ENCODE data around the gene DNM2. TPM values are rescaled to one million over a fixed set of nuclear protein-coding genes. Genes with fewer than 3 reads are reported as not detected.

The DNM2 gene
- total RNA-seq, 1 donor from 2014 or later: 129 TPM

- FAIRE-seq (no peak), DNase-seq (ENCODE audit: low read depth) (no peak)
- H3K27me3 Mint-ChIP-seq (ENCODE audit: low read depth, unreplicated experiment): no peaks in the 10 kb centered on the region
- no peak overlapping the region for H3K4me3 ChIP-seq (ENCODE audit: insufficient read depth, low read depth, low read length)
- TF ChIP-seq, protein P1, sequence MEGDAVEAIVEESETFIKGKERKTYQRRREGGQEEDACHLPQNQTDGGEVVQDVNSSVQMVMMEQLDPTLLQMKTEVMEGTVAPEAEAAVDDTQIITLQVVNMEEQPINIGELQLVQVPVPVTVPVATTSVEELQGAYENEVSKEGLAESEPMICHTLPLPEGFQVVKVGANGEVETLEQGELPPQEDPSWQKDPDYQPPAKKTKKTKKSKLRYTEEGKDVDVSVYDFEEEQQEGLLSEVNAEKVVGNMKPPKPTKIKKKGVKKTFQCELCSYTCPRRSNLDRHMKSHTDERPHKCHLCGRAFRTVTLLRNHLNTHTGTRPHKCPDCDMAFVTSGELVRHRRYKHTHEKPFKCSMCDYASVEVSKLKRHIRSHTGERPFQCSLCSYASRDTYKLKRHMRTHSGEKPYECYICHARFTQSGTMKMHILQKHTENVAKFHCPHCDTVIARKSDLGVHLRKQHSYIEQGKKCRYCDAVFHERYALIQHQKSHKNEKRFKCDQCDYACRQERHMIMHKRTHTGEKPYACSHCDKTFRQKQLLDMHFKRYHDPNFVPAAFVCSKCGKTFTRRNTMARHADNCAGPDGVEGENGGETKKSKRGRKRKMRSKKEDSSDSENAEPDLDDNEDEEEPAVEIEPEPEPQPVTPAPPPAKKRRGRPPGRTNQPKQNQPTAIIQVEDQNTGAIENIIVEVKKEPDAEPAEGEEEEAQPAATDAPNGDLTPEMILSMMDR (IDR thresholded peaks at IDR 0.05; ENCODE audit: insufficient read depth, low read depth, low read length): no peak
- no peak for TF ChIP-seq EZH2 (IDR thresholded peaks at IDR 0.05; ENCODE audit: insufficient read depth, low read length)
- peak overlapping the region; percentile 77 for H3K27ac Mint-ChIP-seq (ENCODE audit: unreplicated experiment)
- no peak overlapping the region for H2AFZ ChIP-seq (ENCODE audit: low read depth, low read length)
- H3K27ac ChIP-seq (ENCODE audit: low read depth, low read length): no peak overlapping the region
- H3K79me2 ChIP-seq (ENCODE audit: insufficient read depth, low read length): peaks cover 81% of the 10 kb centered on the region
- no peaks in the 10 kb centered on the region for H3K9me3 ChIP-seq (ENCODE audit: insufficient read depth, low read depth, low read length)
- peaks cover 15% of the 10 kb centered on the region for H3K36me3 Mint-ChIP-seq (ENCODE audit: low read depth, unreplicated experiment)
- H3K36me3 ChIP-seq (ENCODE audit: insufficient read depth, low read length): peaks cover 73% of the 10 kb centered on the region
- H3K4me1 Mint-ChIP-seq (ENCODE audit: low read depth, unreplicated experiment): no peaks in the 10 kb centered on the region
- H3K27me3 ChIP-seq (ENCODE audit: insufficient read depth, low read length): no peaks in the 10 kb centered on the region
- H3K4me1 ChIP-seq (ENCODE audit: insufficient read depth, low read length): no peaks in the 10 kb centered on the region
- peaks cover 97% of the 10 kb centered on the region for H4K20me1 ChIP-seq (ENCODE audit: insufficient read depth, low read length)
- no peak overlapping the region for H3K4me3 Mint-ChIP-seq (ENCODE audit: unreplicated experiment)
- no peak overlapping the region for H3K4me2 ChIP-seq (ENCODE audit: low read length)
- no peak overlapping the region for H3K9ac ChIP-seq (ENCODE audit: low read length)
- H3K9me3 Mint-ChIP-seq (ENCODE audit: unreplicated experiment): no peaks in the 10 kb centered on the region
These were observed 37.2 kb upstream of the DNM2 start for GRCh38 chr19:10680545-10681135.

GRCh38 chr19:10681658-10682057 is 36.2 kb upstream of the DNM2 start:
- FAIRE-seq (no peak), DNase-seq (ENCODE audit: low read depth) (no peak)
- H3K9ac ChIP-seq (ENCODE audit: low read length): no peak overlapping the region
- no peaks in the 10 kb centered on the region for H3K27me3 ChIP-seq (ENCODE audit: insufficient read depth, low read length)
- H3K4me2 ChIP-seq (ENCODE audit: low read length): no peak overlapping the region
- Mint-ChIP-seq H3K9me3 (ENCODE audit: unreplicated experiment) (no peaks in the 10 kb centered on the region), H3K4me3 (ENCODE audit: unreplicated experiment) (no peak overlapping the region), H3K27ac (ENCODE audit: unreplicated experiment) (peak overlapping the region; percentile 23), H3K36me3 (ENCODE audit: low read depth, unreplicated experiment) (peaks cover 15% of the 10 kb centered on the region), H3K4me1 (ENCODE audit: low read depth, unreplicated experiment) (no peaks in the 10 kb centered on the region), H3K27me3 (ENCODE audit: low read depth, unreplicated experiment) (no peaks in the 10 kb centered on the region)
- H3K9me3 ChIP-seq (ENCODE audit: insufficient read depth, low read depth, low read length): no peaks in the 10 kb centered on the region
- H4K20me1 ChIP-seq (ENCODE audit: insufficient read depth, low read length): peaks cover 99% of the 10 kb centered on the region
- H3K27ac ChIP-seq (ENCODE audit: low read depth, low read length): no peak overlapping the region
- no peak overlapping the region for H2AFZ ChIP-seq (ENCODE audit: low read depth, low read length)
- peaks cover 73% of the 10 kb centered on the region for H3K36me3 ChIP-seq (ENCODE audit: insufficient read depth, low read length)
- H3K4me1 ChIP-seq (ENCODE audit: insufficient read depth, low read length): peaks cover 8% of the 10 kb centered on the region
- no peak overlapping the region for H3K4me3 ChIP-seq (ENCODE audit: insufficient read depth, low read depth, low read length)
- TF ChIP-seq EZH2 (IDR thresholded peaks at IDR 0.05; ENCODE audit: insufficient read depth, low read length): no peak
- TF ChIP-seq, protein P1 (IDR thresholded peaks at IDR 0.05; ENCODE audit: insufficient read depth, low read depth, low read length): no peak
- peaks cover 79% of the 10 kb centered on the region for H3K79me2 ChIP-seq (ENCODE audit: insufficient read depth, low read length)

DNA sequence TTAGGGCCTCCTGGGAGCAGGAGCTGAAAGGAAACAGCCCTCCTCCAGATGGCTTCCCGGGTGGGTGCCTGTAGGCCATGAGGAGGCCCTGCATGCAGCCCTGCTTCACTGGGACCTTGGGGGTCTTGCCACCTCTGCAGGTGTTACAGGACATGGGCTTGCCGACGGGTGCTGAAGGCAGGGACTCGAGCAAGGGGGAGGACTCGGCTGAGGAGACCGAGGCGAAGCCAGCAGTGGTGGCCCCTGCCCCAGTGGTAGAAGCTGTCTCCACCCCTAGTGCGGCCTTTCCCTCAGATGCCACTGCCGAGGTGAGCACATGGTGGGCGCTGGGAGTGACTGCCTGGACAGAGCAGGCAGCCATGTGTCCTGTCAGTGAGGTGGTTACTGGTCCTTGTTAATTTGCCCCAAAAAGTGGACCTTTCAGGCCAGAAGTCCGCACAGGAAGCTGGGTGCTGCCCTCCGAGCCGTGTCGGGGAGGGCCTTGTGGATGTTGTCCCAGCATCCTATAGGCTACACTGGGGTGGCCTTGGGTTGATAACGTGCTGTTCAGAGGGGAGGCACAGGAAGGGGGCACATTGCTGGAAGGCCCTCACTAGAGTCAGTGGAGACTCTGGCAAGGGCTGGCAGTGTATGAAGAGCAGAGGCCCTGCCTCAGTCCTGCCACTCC is 35.3 kb upstream of the DNM2 start:
- Histone ChIP-seq H3K27ac (ENCODE audit: low read depth, low read length) (no peak overlapping the region), H3K79me2 (ENCODE audit: insufficient read depth, low read length) (peaks cover 78% of the 10 kb centered on the region), H4K20me1 (ENCODE audit: insufficient read depth, low read length) (peaks cover 98% of the 10 kb centered on the region)

More for the DNA sequence above, 35.3 kb upstream of the DNM2 start:
- Mint-ChIP-seq H3K27ac (ENCODE audit: unreplicated experiment) (no peak overlapping the region), H3K9me3 (ENCODE audit: unreplicated experiment) (no peaks in the 10 kb centered on the region), H3K27me3 (ENCODE audit: low read depth, unreplicated experiment) (no peaks in the 10 kb centered on the region), H3K4me3 (ENCODE audit: unreplicated experiment) (no peak overlapping the region), H3K36me3 (ENCODE audit: low read depth, unreplicated experiment) (peaks cover 17% of the 10 kb centered on the region), H3K4me1 (ENCODE audit: low read depth, unreplicated experiment) (no peaks in the 10 kb centered on the region)
- Histone ChIP-seq H3K4me2 (ENCODE audit: low read length) (no peak overlapping the region), H3K9ac (ENCODE audit: low read length) (no peak overlapping the region), H3K36me3 (ENCODE audit: insufficient read depth, low read length) (peaks cover 65% of the 10 kb centered on the region), H3K9me3 (ENCODE audit: insufficient read depth, low read depth, low read length) (no peaks in the 10 kb centered on the region), H3K4me1 (ENCODE audit: insufficient read depth, low read length) (peaks cover 12% of the 10 kb centered on the region), H3K27me3 (ENCODE audit: insufficient read depth, low read length) (no peaks in the 10 kb centered on the region), H2AFZ (ENCODE audit: low read depth, low read length) (no peak overlapping the region), H3K4me3 (ENCODE audit: insufficient read depth, low read depth, low read length) (no peak overlapping the region)
- DNase-seq (ENCODE audit: low read depth): no peak
- FAIRE-seq: no peak
- TF ChIP-seq, protein P1 (IDR thresholded peaks at IDR 0.05; ENCODE audit: insufficient read depth, low read depth, low read length): no peak
- no peak for TF ChIP-seq EZH2 (IDR thresholded peaks at IDR 0.05; ENCODE audit: insufficient read depth, low read length)

Measured in astrocyte (in vitro differentiated cells and primary cell).